ENCODE measurements around the gene EML2.
A peak's percentile ranks its signal among the peaks of the same experiment; 100 is the strongest.

EML2 gene

GRCh38 chr19:45587873-45588272 lies 51.3 kb downstream of the EML2 start:
- DNase-seq (ENCODE audit: low read depth in 2 of 2), result no peak

- no peak for DNase-seq (ENCODE audit: low read depth in 2 of 2)
These were observed 54.0 kb downstream of the EML2 start for GRCh38 chr19:45585158-45585577.

GRCh38 chr19:45584332-45585157 lies 54.7 kb downstream of the EML2 start, which contains the start of gene OPA3:
Gene OPA3 (minus strand): TSS chr19:45584802. CDS start chr19:45584764, 38 bp downstream.
- DNase-seq (ENCODE audit: low read depth in 2 of 2), result peak; percentile 96 to 100

GRCh38 chr19:45581576-45581975 lies 57.6 kb downstream of the EML2 start:
- no peak for DNase-seq (ENCODE audit: low read depth in 2 of 2)

GRCh38 chr19:45578861-45579260 lies 60.3 kb downstream of the EML2 start:
- DNase-seq (ENCODE audit: low read depth in 2 of 2), result no peak

GRCh38 chr19:45577111-45577905 lies 61.9 kb downstream of the EML2 start:
- DNase-seq (ENCODE audit: low read depth in 2 of 2), result no peak

- no peak for DNase-seq (ENCODE audit: low read depth in 2 of 2)
These were observed 62.5 kb downstream of the EML2 start for GRCh38 chr19:45576682-45577081.

GRCh38 chr19:45575216-45575615 lies 64.0 kb downstream of the EML2 start:
- no peak for DNase-seq (ENCODE audit: low read depth in 2 of 2)

GRCh38 chr19:45574526-45574925 lies 64.7 kb downstream of the EML2 start:
- no peak for DNase-seq (ENCODE audit: low read depth in 2 of 2)

- no peak for DNase-seq (ENCODE audit: low read depth in 2 of 2)
These were observed 67.6 kb downstream of the EML2 start for GRCh38 chr19:45571457-45572220.

GRCh38 chr19:45569619-45570421 lies 69.4 kb downstream of the EML2 start:
- peak; percentile 47 to 60 for DNase-seq (ENCODE audit: low read depth in 2 of 2)

GRCh38 chr19:45568732-45569131 lies 70.5 kb downstream of the EML2 start:
- DNase-seq (ENCODE audit: low read depth in 2 of 2), result no peak

GRCh38 chr19:45567609-45568008 lies 71.6 kb downstream of the EML2 start:
- DNase-seq (ENCODE audit: low read depth in 2 of 2), result no peak

GRCh38 chr19:45564131-45564780 lies 74.9 kb downstream of the EML2 start:
- DNase-seq (ENCODE audit: low read depth in 2 of 2), result no peak

- no peak for DNase-seq (ENCODE audit: low read depth in 2 of 2)
These were observed 78.5 kb downstream of the EML2 start for GRCh38 chr19:45560686-45561085.

GRCh38 chr19:45560038-45560437 lies 79.2 kb downstream of the EML2 start:
- DNase-seq (ENCODE audit: low read depth in 2 of 2), result no peak
